Smooth muscle cell (in vitro differentiated cells): ENCODE measurements around the gene NAT8L. TPM values are rescaled to one million over a fixed set of nuclear protein-coding genes. Genes with fewer than 3 reads are reported as not detected.
A peak's percentile ranks its signal among the peaks of the same experiment; 100 is the strongest.

Experiments
- DNase-seq: peaks from one replicate; lab custom pipeline; 2025; ENCODE audit not compliant: unreplicated experiment; lab: John Stamatoyannopoulos, UW
- H2AFZ ChIP-seq: fragments of 200-600 bp; sonication (generic); 2 replicates; pipeline ENCODE4 v1.6.0; 2016; ENCODE audit warnings: antibody characterized with exemption, low read depth, mild to moderate bottlenecking
- H3F3A ChIP-seq: fragments of 200-600 bp; sonication (generic); 2 replicates; pipeline ENCODE4 v1.6.0; 2017; ENCODE audit warnings: antibody characterized with exemption, low read depth
- H3K27ac ChIP-seq: fragments of 200-600 bp; sonication (generic); 2 replicates; pipeline ENCODE4 v1.5.1; 2016; ENCODE audit warnings: low read depth, mild to moderate bottlenecking
- H3K27me3 ChIP-seq: fragments of 200-600 bp; sonication (generic); 2 replicates; pipeline ENCODE4 v1.6.1; 2016; ENCODE audit warnings: low read depth, mild to moderate bottlenecking
- H3K36me3 ChIP-seq: fragments of 200-600 bp; sonication (generic); 2 replicates; pipeline ENCODE4 v1.5.1; 2016; ENCODE audit warnings: low read depth
- H3K4me1 ChIP-seq: fragments of 200-600 bp; sonication (generic); 2 replicates; pipeline ENCODE4 v1.5.1; 2016; ENCODE audit warnings: low read depth
- H3K4me2 ChIP-seq: fragments of 200-600 bp; sonication (generic); 2 replicates; pipeline ENCODE4 v1.6.0; 2016; ENCODE audit warnings: mild to moderate bottlenecking
- H3K4me3 ChIP-seq: fragments of 200-600 bp; sonication (generic); 2 replicates; pipeline ENCODE4 v1.5.1; 2016; ENCODE audit warnings: mild to moderate bottlenecking
- H3K79me2 ChIP-seq: fragments of 200-600 bp; sonication (generic); 2 replicates; pipeline ENCODE4 v1.6.0; 2016; ENCODE audit warnings: low read depth, mild to moderate bottlenecking
- H3K9ac ChIP-seq: fragments of 200-600 bp; sonication (generic); 2 replicates; pipeline ENCODE4 v1.6.0; 2016; ENCODE audit warnings: low read depth
- H3K9me3 ChIP-seq: fragments of 200-600 bp; sonication (generic); replicated peaks from 2 replicates; pipeline ENCODE4 v1.5.1; 2016; ENCODE audit warnings: low read depth
- H4K20me1 ChIP-seq: fragments of 200-600 bp; sonication (generic); 2 replicates; pipeline ENCODE4 v1.6.0; 2016; ENCODE audit warnings: low read depth
- WGBS: methylation state at CpG from one replicate; pipeline ENCODE4 v1.1.7; 2016; ENCODE audit warnings: low lambda C conversion rate; 5-methylcytosine and 5-hydroxymethylcytosine counted together
- polyA plus RNA-seq: library from polyadenylated mRNA; unstranded; fragments of >200 nt; fragmentation: Nextera tagmentation; extraction: Ambion mirVana; gene quantifications from 2 replicates; pipeline ENCODE4 v1.2.1, GENCODE V29; 2016
- total RNA-seq: library from RNA; depleted of rRNA; stranded (reverse); fragments of >200 nt; gene quantifications from 2 replicates; pipeline ENCODE4 v1.2.3, GENCODE V29; 2014
- TF ChIP-seq, protein P1 (sequence below): fragments of 200-600 bp; sonication (generic); IDR thresholded peaks from 2 replicates; pipeline ENCODE4 v1.5.1; 2017; ENCODE audit warnings: borderline replicate concordance, mild to moderate bottlenecking, antibody characterized with exemption; ENCODE audit not compliant: insufficient read depth, poor library complexity, severe bottlenecking

The NAT8L gene
- total and polyA plus RNA-seq, 2 experiments from 2014 or later: not detected

DNA sequence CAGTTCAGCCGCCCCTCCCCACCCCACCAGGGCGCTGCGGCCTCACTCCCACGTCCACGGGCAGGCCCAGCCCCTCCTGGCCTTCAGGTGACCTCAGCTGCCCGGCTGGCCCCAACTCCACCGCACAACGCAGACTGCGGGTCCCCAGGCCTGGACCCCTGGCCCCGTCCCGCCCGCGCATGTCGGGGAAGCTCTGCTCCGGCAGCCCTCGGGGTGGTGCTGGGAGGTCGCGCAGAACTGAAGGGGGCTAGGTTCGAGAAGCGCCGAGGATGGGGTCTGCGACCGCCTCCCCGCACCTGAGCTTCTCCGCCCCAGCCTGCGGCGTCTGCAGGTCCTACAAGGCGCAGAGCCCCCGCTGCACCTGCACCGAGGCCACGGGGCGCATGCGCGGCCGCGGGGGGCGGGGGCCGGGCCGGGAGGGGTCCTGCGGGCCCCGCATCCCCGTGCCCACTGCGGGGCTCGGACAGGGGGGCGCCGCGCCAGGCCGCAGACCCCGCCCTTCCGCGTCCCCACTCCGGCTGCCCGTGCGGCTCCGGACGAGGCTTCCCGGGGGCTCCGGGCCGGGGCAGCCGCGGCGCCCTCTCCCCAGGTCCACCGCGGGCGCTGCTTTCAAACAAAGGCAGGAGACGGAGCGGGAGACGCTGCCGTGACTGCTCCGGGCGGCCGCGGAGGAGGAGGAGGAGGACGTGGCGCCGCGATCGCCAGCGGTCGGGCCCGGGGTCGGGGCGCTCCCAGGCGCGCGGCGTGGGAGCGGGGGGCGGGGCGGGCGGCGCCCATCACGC, 672 bp upstream of the NAT8L start:
- H3K4me2 ChIP-seq: peak overlapping the region; percentile 82
- 3% methylated on average over 28 of the region's 93 CpGs for WGBS
- peak overlapping the region; percentile 45 for H3K4me3 ChIP-seq
- H3F3A ChIP-seq: no peaks in the 10 kb centered on the region
- peaks cover 6% of the 10 kb centered on the region for H3K4me1 ChIP-seq
- H3K27ac ChIP-seq: no peak overlapping the region
- no peak overlapping the region for H2AFZ ChIP-seq
- no peak for DNase-seq
- no peaks in the 10 kb centered on the region for H3K9me3 ChIP-seq
- no peaks in the 10 kb centered on the region for H3K36me3 ChIP-seq
- H4K20me1 ChIP-seq: no peaks in the 10 kb centered on the region
- H3K9ac ChIP-seq: no peak overlapping the region
- peaks cover 60% of the 10 kb centered on the region for H3K27me3 ChIP-seq
- TF ChIP-seq, protein P1, sequence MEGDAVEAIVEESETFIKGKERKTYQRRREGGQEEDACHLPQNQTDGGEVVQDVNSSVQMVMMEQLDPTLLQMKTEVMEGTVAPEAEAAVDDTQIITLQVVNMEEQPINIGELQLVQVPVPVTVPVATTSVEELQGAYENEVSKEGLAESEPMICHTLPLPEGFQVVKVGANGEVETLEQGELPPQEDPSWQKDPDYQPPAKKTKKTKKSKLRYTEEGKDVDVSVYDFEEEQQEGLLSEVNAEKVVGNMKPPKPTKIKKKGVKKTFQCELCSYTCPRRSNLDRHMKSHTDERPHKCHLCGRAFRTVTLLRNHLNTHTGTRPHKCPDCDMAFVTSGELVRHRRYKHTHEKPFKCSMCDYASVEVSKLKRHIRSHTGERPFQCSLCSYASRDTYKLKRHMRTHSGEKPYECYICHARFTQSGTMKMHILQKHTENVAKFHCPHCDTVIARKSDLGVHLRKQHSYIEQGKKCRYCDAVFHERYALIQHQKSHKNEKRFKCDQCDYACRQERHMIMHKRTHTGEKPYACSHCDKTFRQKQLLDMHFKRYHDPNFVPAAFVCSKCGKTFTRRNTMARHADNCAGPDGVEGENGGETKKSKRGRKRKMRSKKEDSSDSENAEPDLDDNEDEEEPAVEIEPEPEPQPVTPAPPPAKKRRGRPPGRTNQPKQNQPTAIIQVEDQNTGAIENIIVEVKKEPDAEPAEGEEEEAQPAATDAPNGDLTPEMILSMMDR: no peak
- H3K79me2 ChIP-seq: no peaks in the 10 kb centered on the region

DNA sequence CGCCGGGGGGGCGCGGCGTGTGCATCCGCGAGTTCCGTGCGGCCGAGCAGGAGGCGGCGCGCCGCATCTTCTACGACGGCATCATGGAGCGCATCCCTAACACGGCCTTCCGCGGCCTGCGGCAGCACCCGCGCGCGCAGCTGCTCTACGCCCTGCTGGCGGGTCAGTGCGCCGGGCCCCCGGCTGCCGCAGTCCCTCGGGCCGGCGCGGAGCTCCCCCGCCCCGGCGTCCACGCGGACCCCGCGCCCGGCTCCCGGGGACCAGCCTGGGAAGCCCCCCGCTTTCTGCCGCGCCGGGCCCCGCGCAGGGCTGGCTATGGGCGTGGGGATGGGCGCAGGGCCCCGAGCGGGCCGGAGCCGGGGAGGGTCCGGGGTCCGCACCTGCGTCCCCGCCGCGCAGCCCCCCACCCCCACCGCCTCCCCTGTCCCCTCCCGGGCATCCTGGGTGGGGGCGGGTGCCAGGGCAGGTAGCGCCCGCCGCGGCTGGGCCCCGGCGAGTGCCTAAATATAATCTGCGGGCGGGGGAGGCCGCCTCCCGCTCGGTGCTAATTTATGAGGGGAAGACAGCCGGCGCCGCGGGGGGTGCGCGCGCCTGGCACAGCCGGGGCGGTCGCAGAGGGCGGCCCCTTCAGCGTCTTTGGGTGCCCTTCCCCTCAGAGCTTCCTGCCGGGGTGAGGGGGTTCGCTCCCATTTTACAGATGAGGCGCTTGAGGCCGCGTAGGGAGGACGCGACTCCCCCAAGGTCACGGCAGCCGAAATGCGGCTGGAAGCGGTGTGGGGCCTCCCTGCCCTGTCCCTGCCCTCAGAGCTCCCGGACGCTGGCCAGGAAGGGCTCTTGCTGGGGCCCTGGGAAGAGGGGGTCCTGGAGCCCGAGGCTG, 837 bp downstream of the NAT8L start:
- no peak overlapping the region for H3K9ac ChIP-seq
- WGBS: 11% methylated on average over 55 of the region's 102 CpGs
- peaks cover 6% of the 10 kb centered on the region for H3K4me1 ChIP-seq
- H3K9me3 ChIP-seq: no peaks in the 10 kb centered on the region
- H3K36me3 ChIP-seq: no peaks in the 10 kb centered on the region
- TF ChIP-seq, protein P1: no peak
- no peaks in the 10 kb centered on the region for H4K20me1 ChIP-seq
- DNase-seq: no peak
- H3K27me3 ChIP-seq: peaks cover 60% of the 10 kb centered on the region
- H3K79me2 ChIP-seq: no peaks in the 10 kb centered on the region
- no peak overlapping the region for H3K27ac ChIP-seq
- no peak overlapping the region for H3K4me3 ChIP-seq
- H3F3A ChIP-seq: no peaks in the 10 kb centered on the region
- H3K4me2 ChIP-seq: peak overlapping the region; percentile 53
- no peak overlapping the region for H2AFZ ChIP-seq

DNA sequence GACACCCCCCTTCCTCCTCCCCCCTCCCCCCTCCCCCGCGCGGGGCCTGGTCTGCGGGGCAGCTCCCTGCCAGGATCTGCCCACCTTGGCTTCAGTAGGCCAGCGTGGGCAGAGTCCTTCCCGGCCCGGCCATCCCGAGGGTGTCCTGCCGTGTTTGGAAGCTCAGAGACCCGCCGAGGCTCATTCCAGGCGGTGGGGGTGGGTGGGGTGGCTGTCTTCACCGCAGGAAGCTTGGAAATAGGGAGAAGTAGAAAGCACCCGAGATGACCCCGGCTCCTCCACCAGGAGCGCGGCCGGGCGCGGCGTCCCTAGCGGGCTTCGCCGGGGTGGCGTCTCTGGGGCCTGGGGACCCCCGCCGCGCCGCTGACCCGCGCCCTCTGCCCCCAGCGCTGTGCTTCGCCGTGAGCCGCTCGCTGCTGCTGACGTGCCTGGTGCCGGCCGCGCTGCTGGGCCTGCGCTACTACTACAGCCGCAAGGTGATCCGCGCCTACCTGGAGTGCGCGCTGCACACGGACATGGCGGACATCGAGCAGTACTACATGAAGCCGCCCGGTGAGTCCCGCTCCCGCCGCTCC, 1.6 kb downstream of the NAT8L start:
- H4K20me1 ChIP-seq: no peaks in the 10 kb centered on the region
- H3K36me3 ChIP-seq: no peaks in the 10 kb centered on the region
- H2AFZ ChIP-seq: no peak overlapping the region
- H3K4me1 ChIP-seq: peaks cover 6% of the 10 kb centered on the region
- no peaks in the 10 kb centered on the region for H3K79me2 ChIP-seq
- no peak for DNase-seq
- no peak overlapping the region for H3K27ac ChIP-seq
- H3K4me3 ChIP-seq: no peak overlapping the region
- no peaks in the 10 kb centered on the region for H3F3A ChIP-seq
- 8% methylated on average over 31 of the region's 54 CpGs for WGBS
- H3K27me3 ChIP-seq: peaks cover 54% of the 10 kb centered on the region
- H3K9ac ChIP-seq: no peak overlapping the region
- TF ChIP-seq, protein P1: no peak
- H3K4me2 ChIP-seq: peak overlapping the region; percentile 53
- H3K9me3 ChIP-seq: no peaks in the 10 kb centered on the region
